NCI-H1930 (cell line): ENCODE data around the gene OGFOD3.
"Not testable (repeated sequence)": the region's sequence is repeated elsewhere in the genome, so short reads cannot be mapped to it uniquely, and the experiment has no call there.

Experiments used
- DNase-seq, 2 experiments: peaks; one replicate each; lab custom pipeline; 2025; lab: John Stamatoyannopoulos, UW

The OGFOD3 gene

DNA sequence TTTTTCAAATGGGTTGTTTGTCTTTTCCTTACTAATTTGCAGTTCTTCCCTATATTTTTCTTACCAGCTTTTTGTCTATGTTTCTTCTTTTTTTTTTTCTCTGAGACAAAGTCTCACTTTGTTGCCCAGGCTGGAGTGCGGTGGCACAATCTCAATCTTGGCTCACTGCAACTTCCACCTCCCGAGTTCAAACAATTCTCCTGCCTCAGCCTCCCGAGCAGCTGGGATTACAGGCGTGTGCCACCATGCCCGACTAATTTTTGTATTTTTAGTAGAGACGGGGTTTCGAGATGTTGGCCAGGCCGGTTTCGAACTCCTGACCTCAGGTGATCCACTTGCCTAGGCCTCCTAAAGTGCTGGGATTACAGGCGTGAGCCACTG lies 45.3 kb downstream of the OGFOD3 start:
- DNase-seq = not testable (repeated sequence)

DNA sequence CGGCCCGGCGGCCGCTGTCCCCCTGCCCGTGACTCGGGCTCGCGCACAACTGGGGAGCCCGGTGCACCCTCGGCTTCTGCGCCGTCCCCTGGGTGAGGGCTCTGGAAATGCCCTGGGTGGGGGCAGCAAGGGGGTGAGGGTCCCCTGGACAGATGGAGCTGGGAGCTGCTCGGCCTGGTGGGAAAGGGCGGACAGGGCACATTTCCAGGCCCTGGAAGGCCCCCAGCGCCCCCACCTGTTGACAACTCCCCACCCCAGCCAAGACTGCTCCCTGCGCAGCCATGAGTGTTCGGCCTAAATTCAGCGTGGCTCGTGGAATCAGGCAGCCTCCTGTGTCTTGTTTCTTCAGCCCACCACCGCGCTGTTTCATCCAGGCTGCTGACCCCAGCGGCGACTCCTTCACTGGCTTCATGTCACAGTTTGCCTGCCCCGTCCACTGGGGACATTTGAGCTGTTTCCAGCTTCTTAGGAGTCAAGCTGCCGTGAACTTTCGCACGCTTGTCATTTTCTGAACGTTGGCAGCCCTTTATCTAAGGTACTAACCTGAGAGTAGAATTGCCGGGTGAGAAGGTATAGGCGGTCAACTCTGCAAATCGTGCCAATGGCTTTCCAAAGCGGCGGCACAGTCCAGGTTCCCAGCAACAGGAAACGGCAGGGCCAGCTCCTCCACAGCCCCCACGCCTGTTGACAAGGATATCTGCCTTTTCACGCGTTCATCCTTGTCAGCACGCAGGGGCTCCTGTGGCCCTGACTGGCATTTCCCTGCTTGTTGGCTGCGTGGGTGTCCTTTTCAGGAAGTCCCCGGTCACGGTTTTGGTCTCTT lies 45.9 kb downstream of the OGFOD3 start:
- DNase-seq = no peak

DNA sequence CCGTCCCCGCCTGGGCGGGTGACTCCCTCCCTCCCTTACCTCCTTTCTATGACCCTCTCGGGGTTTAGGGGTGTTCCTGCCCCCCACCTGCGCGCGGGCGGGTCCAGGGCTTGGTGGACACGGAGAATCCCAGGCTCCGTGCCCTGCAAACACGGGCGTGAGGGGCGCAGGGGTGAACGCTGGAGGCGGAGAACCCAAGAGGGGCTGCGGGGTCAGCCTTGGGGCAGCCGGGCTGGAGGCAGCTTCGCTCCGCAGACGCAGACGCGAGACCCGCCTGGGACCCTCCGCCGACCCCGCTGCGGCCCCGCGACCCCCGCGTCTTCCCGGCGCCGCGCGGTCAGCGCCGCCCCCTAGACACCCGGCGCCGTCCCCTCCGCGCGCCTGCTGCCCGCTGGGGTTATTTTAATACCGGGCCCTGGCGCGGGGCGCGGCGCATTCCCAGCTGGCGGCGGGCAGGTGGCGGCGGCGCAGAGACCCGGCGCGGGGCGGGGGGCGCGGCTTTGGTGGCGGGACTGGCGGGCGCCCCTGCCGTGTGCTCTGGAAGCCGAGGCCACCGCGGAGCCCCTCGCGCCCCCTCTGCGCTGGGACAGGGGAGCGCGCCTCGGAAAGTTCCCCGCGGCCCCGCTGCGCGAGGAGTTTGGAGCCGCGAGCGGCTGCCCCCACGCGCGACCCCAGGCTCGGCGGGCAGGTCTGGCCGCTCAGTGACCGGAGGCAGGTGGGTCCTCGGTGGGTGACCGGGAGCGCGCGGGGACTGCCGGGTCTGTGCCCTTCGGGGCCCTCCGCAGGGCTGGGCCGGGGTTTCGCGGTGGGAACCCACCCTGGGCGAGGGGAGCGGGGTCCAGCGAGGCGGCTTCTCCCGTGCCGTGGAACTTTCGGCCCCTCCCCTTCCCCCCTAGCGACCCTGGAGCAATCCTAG lies 46.8 kb downstream of the OGFOD3 start, which contains the start of gene UTS2R:
Gene UTS2R, plus strand, starts transcription at position 433 of the 916 bp plus-strand sequence. CDS start 2,560 bp downstream, outside the sequence.
- no peak for DNase-seq

DNA sequence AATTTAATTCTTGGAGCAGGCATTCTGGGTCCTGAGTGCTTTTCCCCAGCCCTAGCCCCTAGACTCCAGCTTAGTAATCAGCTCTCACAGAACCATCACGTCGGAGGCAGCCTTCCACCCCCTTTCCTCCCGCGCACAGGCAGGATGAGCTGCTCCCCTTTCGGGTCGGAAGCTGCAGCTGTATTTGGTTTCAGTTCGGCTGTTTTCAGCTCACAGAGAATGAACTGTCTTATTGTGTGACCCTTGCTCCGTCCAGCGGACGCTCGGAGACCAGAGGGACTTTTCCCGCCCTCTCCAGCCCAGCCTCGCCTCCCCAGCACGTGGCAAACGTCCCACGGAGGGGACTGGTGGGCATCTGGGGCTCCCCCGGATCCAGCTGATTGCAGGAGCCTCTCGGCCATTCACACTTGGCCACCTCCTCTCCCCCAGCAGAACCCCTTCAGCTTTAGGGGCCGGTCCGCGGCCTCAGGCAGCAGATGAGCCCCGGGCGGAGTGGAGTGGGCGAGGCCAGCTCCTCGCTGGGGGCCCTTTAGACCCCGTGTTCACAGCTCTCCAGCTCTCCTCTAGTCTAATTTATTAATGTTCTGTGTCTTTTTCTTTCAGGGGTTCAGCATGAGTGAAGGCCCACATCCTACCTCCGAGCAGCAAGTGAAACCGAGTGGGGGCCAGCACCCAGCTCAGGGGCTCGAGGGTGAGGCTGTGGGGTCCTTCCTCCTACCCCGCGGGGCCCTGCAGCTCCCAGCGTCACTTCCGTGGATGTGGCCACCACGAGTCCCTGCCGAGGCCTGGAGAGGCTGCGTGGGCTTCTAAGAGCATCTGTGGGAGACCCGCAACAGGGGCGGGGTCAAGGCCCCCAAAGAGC lies 47.7 kb downstream of the OGFOD3 start:
- no peak for DNase-seq

DNA sequence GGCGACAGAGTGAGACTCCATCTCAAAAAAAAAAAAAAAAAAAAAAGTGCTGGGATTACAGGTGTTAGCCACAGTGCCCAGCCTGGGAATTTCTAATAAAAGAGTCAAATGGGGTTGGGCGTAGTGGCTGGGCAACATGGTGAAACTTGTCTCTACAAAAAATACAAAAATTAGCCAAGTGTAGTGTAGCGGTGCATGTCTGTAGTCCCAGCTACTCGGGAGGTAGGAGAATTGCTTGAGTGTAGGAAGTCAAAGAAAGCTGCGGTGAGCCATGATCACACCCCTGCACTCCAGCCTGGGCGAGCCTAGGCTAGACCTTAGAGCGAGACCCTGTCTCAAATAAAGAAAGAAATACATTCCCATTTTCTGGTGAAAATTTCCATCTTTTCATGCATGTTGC lies 49.2 kb downstream of the OGFOD3 start:
- no peak for DNase-seq

DNA sequence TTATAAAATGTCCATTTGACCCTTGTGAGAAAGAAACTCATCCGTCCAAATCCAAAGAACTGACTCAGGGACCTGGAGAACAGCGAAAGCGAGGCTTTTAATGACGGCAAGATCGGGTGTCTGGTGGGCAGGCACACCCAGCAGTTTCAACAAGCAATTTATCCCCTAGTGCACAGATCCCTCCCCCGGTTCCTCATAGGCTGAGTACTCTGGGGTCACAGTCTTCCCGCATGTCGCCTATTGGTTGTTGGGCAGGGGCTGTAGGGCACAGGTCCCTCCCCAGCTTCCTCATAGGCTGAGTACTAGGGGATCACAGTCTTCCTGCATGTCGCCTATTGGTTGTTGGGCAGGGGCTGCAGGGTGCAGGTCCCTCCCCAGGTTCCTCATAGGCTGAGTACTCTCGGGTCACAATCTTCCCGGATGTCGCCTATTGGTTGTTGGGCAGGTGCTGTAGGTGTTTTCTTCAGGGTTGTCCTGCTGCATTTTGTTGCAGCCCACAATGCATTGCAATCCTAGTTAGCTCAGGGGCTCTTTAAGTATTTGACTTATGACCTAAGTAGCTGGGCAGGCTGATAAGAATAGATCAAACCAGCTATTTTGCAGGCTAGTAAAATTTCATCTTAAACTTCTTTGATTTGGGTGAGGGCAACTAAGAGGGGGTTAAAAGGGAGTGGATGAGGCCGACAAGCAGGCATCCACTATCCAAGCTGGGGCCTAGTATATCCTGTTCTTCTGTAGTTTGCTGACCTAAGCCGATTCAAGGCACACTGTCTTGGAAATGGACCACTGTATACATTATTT lies 50.5 kb downstream of the OGFOD3 start:
- DNase-seq = peak; percentile 67 to 73

DNA sequence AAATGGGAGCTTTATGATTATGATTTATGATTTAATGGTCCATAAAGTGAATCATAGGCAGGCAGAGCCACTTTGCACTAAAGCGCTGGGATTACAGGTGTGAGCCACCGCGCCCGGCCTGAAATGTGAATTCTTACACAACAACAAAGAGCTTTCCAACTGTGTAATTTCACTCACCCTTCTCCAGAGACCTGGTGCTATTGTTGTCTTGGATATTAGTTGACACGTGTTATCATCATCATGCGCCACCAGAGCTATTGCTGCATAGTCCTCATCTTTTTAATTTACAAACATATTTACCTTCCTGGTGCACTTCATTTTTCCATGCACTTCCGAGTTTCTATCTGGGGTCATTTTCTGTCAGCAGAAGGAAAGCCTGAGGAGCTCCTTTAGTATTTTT lies 51.6 kb downstream of the OGFOD3 start:
- DNase-seq = peak; percentile 46 to 76

DNA sequence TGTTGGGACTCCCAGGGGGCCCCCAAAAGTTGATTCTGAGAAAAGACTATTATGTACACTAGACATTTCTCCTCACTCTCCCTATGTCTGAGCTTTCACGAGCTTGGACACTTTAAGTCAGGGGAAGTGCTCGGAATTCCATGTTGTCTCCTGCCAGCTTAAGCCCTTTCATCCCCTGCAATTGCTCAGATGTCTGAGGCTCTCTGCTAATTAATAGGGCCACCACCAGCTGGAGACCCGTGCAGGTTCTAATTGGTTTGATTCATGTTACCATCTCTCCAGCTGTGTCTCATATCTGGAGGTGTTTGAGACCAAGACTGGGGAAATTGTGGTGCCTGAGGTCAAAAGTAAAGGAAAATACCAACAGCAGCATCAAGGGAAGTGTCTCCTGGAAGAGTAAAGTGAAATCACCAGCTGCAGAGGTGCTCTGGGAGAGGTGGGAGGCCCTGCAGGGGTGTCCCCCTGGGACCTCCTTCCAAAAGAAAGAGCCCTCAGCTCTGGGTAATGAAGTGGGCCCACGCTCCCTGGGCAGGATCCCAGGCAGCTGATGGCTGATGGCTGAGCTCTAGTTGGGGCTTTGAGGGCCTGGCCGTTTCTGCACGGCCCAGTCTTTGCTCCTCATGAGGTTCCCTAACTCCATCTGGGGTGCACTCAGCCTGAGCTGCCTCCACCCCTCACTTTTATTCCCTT lies 52.6 kb downstream of the OGFOD3 start:
- no peak for DNase-seq

DNA sequence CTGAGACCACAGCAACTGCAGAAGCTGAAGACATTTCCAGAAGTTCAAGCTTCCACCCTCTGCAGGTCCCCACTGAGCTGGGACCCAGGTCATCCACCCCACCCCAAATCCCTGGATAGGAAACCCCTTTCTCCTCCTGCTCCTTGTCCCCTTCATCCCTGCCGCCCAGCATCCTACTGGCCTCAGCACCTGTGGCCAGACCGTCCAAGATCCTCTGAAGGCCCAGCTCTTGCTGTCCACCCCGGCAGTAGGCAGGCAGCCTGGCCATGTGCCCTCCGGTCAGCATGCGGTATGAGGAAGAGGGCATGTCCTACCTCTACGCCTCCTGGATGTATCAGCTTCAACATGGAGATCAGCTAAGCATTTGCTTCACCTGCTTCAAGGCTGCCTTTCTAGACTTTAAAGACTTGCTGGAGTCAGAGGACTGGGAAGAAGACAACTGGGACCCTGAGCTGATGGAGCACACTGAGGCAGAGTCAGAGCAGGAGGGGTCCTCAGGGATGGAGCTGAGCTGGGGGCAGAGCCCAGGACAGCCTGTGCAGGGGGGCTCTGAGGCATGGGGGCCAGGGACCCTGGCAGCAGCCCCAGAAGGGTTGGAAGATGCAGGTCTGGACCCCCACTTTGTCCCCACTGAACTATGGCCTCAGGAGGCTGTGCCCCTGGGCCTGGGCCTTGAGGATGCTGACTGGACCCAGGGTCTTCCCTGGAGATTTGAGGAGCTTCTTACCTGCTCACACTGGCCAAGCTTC lies 56.3 kb downstream of the OGFOD3 start:
- no peak for DNase-seq

DNA sequence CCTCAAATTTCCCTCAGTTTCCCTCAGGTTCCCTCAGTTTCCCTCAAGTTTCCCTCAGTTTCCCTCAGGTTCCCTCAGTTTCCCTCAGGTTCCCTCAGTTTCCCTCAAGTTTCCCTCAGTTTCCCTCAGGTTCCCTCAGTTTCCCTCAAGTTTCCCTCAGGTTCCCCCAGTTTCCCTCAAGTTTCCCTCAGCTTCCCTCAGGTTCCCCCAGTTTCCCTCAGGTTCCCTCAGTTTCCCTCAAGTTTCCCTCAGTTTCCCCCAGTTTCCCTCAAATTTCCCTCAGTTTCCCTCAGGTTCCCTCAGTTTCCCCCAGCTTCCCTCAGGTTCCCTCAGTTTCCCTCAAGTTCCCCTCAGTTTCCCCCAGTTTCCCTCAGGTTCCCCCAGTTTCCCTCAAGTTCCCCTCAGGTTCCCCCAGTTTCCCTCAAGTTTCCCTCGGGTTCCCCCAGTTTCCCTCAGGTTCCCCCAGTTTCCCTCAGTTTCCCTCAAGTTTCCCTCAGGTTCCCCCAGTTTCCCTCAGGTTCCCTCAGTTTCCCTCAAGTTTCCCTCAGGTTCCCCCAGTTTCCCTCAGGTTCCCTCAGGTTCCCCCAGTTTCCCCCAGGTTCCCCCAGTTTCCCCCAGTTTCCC lies 58.8 kb downstream of the OGFOD3 start:
- DNase-seq = not testable (repeated sequence)

DNA sequence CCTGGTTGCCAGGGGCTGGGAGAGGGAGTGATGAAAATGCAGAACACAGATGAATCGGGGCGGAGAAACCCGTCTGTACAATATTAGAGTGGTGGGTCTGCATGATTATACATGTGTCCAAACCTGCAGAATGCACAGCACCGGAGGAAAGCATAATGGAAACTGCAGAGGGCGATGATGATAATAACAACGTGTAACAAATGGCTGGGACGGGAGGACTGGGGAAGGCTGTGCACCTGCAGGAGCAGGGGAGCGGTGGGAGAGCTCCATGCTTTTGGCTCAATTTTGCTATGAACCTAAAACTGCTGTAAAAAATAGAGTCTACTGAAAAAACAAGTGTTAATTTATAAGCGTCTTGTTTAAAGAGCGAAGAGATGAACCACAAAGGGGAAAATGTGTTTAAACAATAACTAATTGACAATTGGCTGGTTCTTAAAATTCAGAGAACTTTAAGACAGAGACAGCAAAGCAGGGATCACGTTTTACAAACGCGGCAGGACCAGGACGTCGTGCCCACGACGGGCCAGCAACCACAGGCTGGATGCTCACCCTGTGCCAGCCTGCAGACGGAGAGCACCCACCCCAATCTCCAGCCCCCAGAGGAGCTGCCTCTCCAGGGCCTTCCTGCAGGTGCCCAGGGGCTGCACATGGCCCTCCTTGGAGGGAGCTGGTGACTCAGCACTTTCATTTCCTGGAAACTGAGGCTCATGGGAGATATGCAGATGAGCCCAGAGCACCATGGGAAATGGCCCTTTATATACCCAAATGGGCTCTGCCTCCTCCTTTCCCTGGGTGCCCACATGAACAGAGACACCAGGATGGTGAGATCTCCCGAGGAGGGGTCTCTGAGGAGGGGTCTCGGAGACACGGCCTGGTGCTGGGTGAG lies 59.7 kb downstream of the OGFOD3 start, which contains the start of gene TEX19:
Gene TEX19, plus strand, starts transcription at position 783 of the 886 bp plus-strand sequence. CDS start 2,904 bp downstream, outside the sequence.
- peak; percentile 66 to 74 for DNase-seq

DNA sequence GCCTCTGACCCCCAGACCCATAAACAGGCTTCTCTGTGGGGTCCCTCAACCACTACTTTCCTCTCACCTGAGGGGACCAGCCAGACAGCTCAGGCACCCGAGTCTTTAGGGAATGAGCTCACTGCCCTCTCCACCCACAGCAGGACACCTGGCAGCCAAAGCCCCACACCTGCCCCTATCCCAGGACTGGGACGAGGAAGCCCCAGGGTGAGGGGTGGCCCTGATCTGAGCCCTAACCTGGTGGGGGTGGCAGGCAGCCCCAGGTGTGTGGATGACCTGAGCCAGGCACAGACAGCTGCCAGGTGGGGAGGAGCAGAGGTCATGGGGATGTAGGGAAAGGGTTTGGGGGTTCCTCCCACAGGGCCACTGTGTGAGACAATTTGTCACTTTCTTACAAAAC lies 61.0 kb downstream of the OGFOD3 start:
- no peak for DNase-seq

DNA sequence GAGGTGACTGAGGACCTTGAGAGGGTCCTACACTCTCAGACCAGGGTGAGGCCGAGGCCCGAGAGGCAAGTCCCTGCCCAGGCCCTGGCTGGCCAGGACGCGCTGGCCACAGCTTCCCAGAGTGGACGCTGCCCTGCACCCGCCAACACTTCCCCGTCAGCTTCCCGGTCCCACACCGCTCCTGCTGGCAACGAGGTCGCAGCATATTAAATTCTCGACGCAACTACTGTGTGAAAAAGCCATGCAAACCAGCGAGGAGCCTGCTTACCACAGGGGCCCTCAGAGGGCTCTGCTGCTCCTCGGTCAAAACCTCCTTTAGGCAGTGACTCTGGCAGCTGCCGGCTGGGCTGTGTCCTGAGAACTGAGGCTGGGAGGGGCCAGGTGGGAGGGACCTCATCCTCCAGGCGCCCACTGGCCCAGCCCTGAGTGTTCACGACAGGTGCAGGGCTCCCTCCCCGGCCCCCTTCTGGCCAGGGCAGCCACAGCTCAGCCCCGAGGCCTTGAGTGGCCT lies 61.5 kb downstream of the OGFOD3 start:
- DNase-seq = peak in 1 of 2 experiments; percentile 20

DNA sequence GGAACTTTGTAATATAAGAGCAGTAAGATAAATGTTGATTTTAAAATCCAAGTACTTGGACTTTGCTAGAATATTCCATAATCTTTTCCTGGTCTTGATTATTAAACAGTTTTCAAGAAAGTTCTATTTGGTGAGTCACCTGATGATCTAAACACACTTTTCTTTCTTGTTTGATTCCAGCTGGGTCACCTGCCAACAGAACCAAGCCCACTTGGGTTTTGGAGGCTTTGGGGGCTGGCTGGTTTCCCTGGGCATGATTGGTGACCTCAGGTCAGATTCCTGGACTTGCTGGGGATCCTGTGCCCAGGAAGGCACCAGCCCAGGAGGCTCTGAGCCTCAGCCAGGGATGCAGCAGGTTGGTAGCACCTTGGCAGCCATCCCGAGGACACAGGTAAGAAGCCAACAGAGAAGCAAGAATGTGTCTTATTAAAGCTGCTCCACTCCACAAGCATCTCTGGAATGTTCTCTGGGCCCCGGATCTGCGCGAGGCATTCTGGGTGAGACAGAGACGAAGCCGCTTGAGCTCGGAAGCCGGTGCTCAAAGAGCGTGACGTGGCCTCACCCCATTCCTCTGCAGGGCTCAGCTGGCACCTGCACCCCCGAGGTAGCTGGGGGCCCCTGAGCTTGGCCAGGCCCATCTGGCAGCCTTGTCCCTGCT lies 62.5 kb downstream of the OGFOD3 start:
- DNase-seq = no peak

DNA sequence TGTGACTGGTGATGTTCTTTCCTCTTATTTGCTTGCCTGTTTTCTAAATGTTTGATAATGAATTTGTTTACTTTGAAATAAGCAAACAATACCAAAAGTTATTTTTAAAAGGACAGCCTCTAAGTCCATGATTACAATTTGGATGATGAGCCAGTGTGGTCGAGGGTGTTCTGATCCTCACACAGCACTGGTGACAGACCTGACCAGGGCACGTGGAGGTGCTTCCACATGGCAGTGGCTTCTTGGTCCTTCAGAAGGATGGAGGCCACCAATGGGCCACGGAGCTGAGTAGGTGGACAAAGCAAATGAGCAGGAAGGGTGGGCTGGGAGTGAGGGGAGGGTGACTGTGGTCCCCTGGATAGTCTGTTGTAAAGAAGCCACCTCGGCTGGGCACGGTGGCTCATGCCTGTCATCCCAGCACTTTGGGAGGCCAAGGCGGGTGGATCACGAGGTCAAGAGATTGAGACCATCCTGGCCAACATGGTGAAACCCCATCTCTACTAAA lies 63.5 kb downstream of the OGFOD3 start:
- no peak for DNase-seq

DNA sequence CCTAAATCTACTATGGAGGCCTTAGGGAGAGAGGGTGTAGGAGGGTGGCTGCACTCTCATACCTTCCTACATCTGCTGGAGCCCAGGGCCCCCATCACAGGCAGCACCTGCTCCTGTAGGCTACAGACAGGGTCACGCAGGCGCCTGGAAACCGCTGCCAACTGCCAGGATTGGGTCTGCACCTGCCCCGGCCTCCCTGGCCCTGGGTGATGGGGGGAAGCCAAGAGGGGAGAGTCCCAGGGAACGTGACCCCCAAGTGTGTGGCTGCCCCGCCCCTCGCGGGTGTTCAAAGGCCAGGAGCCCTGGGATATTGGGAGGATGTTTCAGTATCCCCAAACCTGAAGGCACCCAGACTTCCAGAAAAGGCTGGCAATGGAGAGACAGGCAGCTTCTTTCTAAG lies 64.9 kb downstream of the OGFOD3 start:
- DNase-seq = no peak
